Measurements from ENCODE around the gene DNAJC5. TPM values are rescaled to one million over a fixed set of nuclear protein-coding genes. Genes with fewer than 3 reads are reported as not detected.

The DNAJC5 gene
- total RNA-seq, 1 experiment from 2014 or later: 124 TPM

DNA sequence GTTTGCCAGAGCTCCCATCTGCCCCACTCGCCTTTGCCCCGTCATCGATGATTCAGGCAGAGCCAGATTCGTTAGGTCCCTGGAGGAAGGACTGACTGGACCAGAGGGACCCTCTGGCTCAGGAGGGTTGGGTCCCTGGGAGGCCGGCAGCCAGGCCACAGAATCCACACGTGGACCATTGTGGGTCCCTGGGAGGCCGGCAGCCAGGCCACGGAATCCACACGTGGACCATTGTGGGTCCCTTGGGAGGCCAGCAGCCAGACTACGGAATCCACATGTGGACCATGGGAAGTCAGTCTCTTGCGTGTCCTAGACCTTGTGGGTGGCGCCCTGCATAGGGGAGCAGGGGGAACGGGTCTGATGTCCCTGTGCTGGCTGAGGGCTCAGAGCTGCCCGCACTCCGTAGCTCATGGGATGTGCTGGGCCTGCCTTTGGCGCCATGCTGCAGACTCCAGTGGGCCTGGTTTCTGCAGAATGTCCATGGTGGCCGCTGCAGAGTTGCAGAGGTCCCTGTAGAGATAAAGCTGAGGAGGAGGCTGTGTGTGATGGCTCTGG is 37.8 kb downstream of the DNAJC5 start:
- Mint-ChIP-seq H3K27ac (ENCODE audit: unreplicated experiment) (peak overlapping the region; percentile 40), H3K9me3 (ENCODE audit: unreplicated experiment) (no peaks in the 10 kb centered on the region), H3K4me1 (ENCODE audit: low read depth, unreplicated experiment) (no peaks in the 10 kb centered on the region), H3K4me3 (ENCODE audit: unreplicated experiment) (no peak overlapping the region), H3K27me3 (ENCODE audit: insufficient read depth, unreplicated experiment) (no peaks in the 10 kb centered on the region), H3K36me3 (ENCODE audit: insufficient read depth, unreplicated experiment) (peaks cover 99% of the 10 kb centered on the region)
- peak in 1 of 2 experiments; percentile 47 for DNase-seq
- intact Hi-C loops (cut with micrococcal nuclease; ENCODE audit: unreplicated experiment): no loop called here
- Histone ChIP-seq H3K4me1 (no peaks in the 10 kb centered on the region), H3K36me3 (ENCODE audit: control insufficient read depth, insufficient read depth, low read length) (peaks cover 19% of the 10 kb centered on the region), H3K4me3 (ENCODE audit: low read depth, low read length) (no peak overlapping the region), H3K9me3 (no peaks in the 10 kb centered on the region), H3K27me3 (replicated peaks; ENCODE audit: control insufficient read depth, insufficient read depth, low read length) (no peaks in the 10 kb centered on the region)
- no TSS peak for BruUV-seq (replicated peaks)
- CTCF ChIA-PET: no interaction called here
- POLR2A ChIA-PET: no interaction called here
- TF ChIP-seq, protein P1, sequence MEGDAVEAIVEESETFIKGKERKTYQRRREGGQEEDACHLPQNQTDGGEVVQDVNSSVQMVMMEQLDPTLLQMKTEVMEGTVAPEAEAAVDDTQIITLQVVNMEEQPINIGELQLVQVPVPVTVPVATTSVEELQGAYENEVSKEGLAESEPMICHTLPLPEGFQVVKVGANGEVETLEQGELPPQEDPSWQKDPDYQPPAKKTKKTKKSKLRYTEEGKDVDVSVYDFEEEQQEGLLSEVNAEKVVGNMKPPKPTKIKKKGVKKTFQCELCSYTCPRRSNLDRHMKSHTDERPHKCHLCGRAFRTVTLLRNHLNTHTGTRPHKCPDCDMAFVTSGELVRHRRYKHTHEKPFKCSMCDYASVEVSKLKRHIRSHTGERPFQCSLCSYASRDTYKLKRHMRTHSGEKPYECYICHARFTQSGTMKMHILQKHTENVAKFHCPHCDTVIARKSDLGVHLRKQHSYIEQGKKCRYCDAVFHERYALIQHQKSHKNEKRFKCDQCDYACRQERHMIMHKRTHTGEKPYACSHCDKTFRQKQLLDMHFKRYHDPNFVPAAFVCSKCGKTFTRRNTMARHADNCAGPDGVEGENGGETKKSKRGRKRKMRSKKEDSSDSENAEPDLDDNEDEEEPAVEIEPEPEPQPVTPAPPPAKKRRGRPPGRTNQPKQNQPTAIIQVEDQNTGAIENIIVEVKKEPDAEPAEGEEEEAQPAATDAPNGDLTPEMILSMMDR (IDR thresholded peaks at IDR 0.05; ENCODE audit: insufficient read depth in 1 of 2, low read depth in 1 of 2, low read length in 1 of 2, severe bottlenecking in 1 of 2, unreplicated experiment in 1 of 2): no peak

DNA sequence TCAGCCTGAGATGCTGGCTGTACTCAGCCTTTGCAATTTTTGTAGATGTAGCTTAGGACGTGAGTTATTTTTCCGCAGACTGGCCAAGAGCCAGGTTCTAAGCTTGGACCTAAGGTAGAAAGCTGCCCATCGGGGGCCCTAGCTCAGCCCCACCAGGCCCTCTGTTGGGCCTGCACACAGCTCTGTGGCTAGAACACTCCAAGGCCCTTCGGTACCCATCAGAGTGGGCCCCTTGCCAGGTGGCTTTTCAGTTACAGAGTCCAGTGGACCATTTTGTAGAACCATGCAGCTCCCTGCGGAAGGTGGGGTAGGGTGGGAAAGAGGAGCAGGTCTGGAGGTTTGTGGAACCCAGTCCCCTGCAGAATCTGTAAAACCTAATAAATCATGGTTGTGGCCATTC is 38.7 kb downstream of the DNAJC5 start:
- Mint-ChIP-seq H3K27ac (ENCODE audit: unreplicated experiment) (no peak overlapping the region), H3K9me3 (ENCODE audit: unreplicated experiment) (no peaks in the 10 kb centered on the region), H3K4me1 (ENCODE audit: low read depth, unreplicated experiment) (no peaks in the 10 kb centered on the region), H3K36me3 (ENCODE audit: insufficient read depth, unreplicated experiment) (peaks cover 97% of the 10 kb centered on the region), H3K4me3 (ENCODE audit: unreplicated experiment) (no peak overlapping the region), H3K27me3 (ENCODE audit: insufficient read depth, unreplicated experiment) (no peaks in the 10 kb centered on the region)
- H3K27me3 ChIP-seq (replicated peaks; ENCODE audit: control insufficient read depth, insufficient read depth, low read length): no peaks in the 10 kb centered on the region
- no peak for DNase-seq
- peaks cover 15% of the 10 kb centered on the region for H3K36me3 ChIP-seq (ENCODE audit: control insufficient read depth, insufficient read depth, low read length)
- TF ChIP-seq, protein P1 (IDR thresholded peaks at IDR 0.05; ENCODE audit: insufficient read depth in 1 of 2, low read depth in 1 of 2, low read length in 1 of 2, severe bottlenecking in 1 of 2, unreplicated experiment in 1 of 2): no peak
- H3K9me3 ChIP-seq: no peaks in the 10 kb centered on the region
- BruUV-seq (replicated peaks): TSS peak; percentile 22
- intact Hi-C loops (cut with micrococcal nuclease; ENCODE audit: unreplicated experiment): no loop called here
- CTCF ChIA-PET: interaction anchor here (0.5 to 0.6 kb wide), 2 partner anchors 169 to 212 kb away, joined by 3 to 4 read pairs; no protein-coding TSS in a partner anchor
- no peaks in the 10 kb centered on the region for H3K4me1 ChIP-seq
- POLR2A ChIA-PET: interaction anchor here (0.8 kb wide), 1 partner anchor 37 kb away, joined by 3 read pairs; no protein-coding TSS in a partner anchor
- no peak overlapping the region for H3K4me3 ChIP-seq (ENCODE audit: low read depth, low read length)

DNA sequence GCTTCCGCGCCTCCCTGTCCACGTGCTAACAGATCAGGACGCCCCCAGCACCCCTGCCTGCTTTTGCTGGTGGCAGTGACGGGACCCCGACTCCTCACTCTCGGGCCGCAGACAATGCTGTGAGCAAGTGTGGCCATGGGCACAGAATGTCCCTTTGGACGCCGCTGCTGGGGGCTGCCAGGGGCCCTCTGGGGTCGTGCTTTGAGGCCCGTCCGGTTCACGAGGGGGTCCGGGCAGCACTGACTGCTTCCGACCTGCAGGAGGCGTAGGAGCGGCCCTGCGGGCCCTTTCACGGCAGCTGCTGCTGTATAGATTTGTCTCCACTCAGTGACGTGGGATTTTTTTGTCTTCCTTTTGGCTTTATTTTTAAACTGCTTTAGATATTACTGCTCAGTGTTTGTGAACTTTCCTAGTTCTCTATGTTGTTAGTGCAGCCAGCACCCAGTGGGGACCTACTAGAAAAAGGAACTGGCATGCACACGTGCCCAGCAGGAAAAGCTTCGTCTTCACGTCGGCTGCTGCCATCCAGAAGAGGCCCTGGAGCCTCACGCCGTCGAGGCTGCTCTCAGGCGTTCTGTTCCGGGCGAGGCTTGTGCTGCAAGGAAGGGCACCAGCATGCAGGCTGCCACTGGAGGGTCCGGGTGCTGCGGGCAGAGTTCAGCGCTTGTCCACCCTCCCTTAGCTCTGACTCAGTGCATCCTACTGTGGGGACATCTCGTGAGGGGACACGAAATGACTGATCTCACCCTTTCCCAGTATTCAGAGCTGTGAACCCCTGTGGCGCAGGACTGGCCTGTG is 39.5 kb downstream of the DNAJC5 start:
- no peaks in the 10 kb centered on the region for H3K4me1 ChIP-seq
- TF ChIP-seq, protein P1 (IDR thresholded peaks at IDR 0.05; ENCODE audit: insufficient read depth in 1 of 2, low read depth in 1 of 2, low read length in 1 of 2, severe bottlenecking in 1 of 2, unreplicated experiment in 1 of 2): peak; percentile 52 to 63
- BruUV-seq (replicated peaks): no TSS peak
- H3K27ac Mint-ChIP-seq (ENCODE audit: unreplicated experiment): no peak overlapping the region
- H3K27me3 Mint-ChIP-seq (ENCODE audit: insufficient read depth, unreplicated experiment): no peaks in the 10 kb centered on the region
- POLR2A ChIA-PET: no interaction called here
- no peak overlapping the region for H3K4me3 ChIP-seq (ENCODE audit: low read depth, low read length)
- CTCF ChIA-PET: interaction anchor here (0.6 to 0.8 kb wide), 3 partner anchors 39 to 212 kb away, joined by 3 to 9 read pairs (median 4); no protein-coding TSS in a partner anchor
- intact Hi-C loops (cut with micrococcal nuclease; ENCODE audit: unreplicated experiment): no loop called here
- no peaks in the 10 kb centered on the region for H3K9me3 Mint-ChIP-seq (ENCODE audit: unreplicated experiment)
- H3K27me3 ChIP-seq (replicated peaks; ENCODE audit: control insufficient read depth, insufficient read depth, low read length): no peaks in the 10 kb centered on the region
- DNase-seq: peak; percentile 41 to 56
- no peaks in the 10 kb centered on the region for H3K9me3 ChIP-seq
- H3K4me3 Mint-ChIP-seq (ENCODE audit: unreplicated experiment): no peak overlapping the region
- peaks cover 17% of the 10 kb centered on the region for H3K36me3 ChIP-seq (ENCODE audit: control insufficient read depth, insufficient read depth, low read length)
- peaks cover 93% of the 10 kb centered on the region for H3K36me3 Mint-ChIP-seq (ENCODE audit: insufficient read depth, unreplicated experiment)
- H3K4me1 Mint-ChIP-seq (ENCODE audit: low read depth, unreplicated experiment): no peaks in the 10 kb centered on the region
